DOHH2 (cell line): ENCODE data around the gene AFP.

Experiments used
- EZH2phosphoT487 ChIP-seq: fragments of 200-600 bp; sonication (generic); IDR thresholded peaks from 2 replicates; pipeline ENCODE4 v1.6.1; 2017; ENCODE audit warnings: borderline replicate concordance, mild to moderate bottlenecking, antibody characterized with exemption, low read length, moderate library complexity, mixed read lengths
- TF ChIP-seq, protein P1 (sequence below): fragments of 200-600 bp; sonication (generic); IDR thresholded peaks from one replicate; pipeline ENCODE4 v1.5.1; 2014; ENCODE audit warnings: antibody characterized with exemption, mild to moderate bottlenecking, low read depth, low read length; ENCODE audit not compliant: poor library complexity, severe bottlenecking

DNA sequence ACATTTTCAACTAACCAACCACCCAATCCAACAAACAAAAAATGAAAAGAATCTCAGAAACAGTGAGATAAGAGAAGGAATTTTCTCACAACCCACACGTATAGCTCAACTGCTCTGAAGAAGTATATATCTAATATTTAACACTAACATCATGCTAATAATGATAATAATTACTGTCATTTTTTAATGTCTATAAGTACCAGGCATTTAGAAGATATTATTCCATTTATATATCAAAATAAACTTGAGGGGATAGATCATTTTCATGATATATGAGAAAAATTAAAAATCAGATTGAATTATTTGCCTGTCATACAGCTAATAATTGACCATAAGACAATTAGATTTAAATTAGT is 4.2 kb upstream of the AFP start:
- TF ChIP-seq, protein P1, sequence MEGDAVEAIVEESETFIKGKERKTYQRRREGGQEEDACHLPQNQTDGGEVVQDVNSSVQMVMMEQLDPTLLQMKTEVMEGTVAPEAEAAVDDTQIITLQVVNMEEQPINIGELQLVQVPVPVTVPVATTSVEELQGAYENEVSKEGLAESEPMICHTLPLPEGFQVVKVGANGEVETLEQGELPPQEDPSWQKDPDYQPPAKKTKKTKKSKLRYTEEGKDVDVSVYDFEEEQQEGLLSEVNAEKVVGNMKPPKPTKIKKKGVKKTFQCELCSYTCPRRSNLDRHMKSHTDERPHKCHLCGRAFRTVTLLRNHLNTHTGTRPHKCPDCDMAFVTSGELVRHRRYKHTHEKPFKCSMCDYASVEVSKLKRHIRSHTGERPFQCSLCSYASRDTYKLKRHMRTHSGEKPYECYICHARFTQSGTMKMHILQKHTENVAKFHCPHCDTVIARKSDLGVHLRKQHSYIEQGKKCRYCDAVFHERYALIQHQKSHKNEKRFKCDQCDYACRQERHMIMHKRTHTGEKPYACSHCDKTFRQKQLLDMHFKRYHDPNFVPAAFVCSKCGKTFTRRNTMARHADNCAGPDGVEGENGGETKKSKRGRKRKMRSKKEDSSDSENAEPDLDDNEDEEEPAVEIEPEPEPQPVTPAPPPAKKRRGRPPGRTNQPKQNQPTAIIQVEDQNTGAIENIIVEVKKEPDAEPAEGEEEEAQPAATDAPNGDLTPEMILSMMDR: no peak
- no peak for TF ChIP-seq EZH2phosphoT487
